Bronchial epithelial cell (primary cell): Measurements from ENCODE around the gene EPB41. TPM values are rescaled to one million over a fixed set of nuclear protein-coding genes. Genes with fewer than 3 reads are reported as not detected.
"Not testable (repeated sequence)": the region's sequence is repeated elsewhere in the genome, so short reads cannot be mapped to it uniquely, and the experiment has no call there.

ENCODE experiments used
- DNase-seq: peaks from one replicate; pipeline ENCODE4 v3.0.0-alpha.2; 2010; ENCODE audit warnings: low read depth
- FAIRE-seq: peaks from 2 replicates; lab custom pipeline; 2011; peaks lifted over from hg19 to GRCh38; lab: Jason Lieb, UNC
- H3K27me3 ChIP-seq: 2 replicates; pipeline ENCODE4 v1.5.1; 2011; ENCODE audit warnings: low read length; ENCODE audit not compliant: control insufficient read depth, insufficient read depth
- H3K36me3 ChIP-seq: 2 replicates; pipeline ENCODE4 v1.5.1; 2011; ENCODE audit warnings: low read length; ENCODE audit not compliant: control insufficient read depth, insufficient read depth
- H3K4me3 ChIP-seq: 2 replicates; pipeline ENCODE4 v1.5.1; 2011; ENCODE audit warnings: mild to moderate bottlenecking, low read depth, low read length, control low read depth
- CTCF ChIP-seq: IDR thresholded peaks from 2 replicates; pipeline ENCODE4 v1.5.1; 2011; ENCODE audit warnings: mild to moderate bottlenecking, moderate library complexity, low read length, control low read depth, inconsistent platforms; ENCODE audit not compliant: insufficient read depth, severe bottlenecking
- total RNA-seq: library from RNA; depleted of rRNA; stranded (reverse); fragments of >200 nt; gene quantifications from 2 replicates; pipeline ENCODE4 v1.2.1, GENCODE V29; 2014

Gene EPB41
- total RNA-seq, 1 donor from 2014 or later: 21.6 TPM

DNA sequence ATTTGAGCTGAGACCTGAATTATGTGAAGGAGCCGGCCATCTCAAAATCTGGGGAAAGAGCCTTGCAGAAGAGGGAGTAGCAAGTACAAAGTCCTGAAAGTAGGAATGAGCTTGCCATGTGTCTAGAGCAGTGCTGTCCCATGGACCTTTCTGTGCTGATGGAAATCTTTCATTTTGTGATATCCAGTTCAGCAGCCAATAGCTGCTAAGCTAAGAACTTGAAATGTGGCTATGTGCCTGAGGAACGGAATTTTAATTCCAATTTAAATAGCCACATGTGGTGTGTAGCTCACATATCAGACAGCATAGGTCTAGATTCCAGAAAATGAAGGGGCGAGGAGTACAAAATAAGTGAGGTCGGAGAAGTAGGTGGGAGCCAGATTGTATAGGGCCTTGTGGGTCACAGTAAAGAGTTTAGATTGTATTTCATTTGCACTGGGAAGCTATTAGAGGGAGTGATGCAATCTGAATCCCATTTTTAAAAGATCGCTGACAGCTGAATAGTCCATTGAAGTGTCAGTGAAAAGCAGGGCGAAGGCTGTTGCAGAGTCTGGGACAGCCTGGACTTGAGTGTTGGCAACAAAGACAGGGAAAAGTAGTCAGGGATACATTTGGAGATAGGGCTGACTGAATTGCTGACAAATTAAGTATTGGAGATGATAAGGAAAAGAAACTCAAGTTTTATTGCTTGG, 129.1 kb downstream of the EPB41 start:
- no peaks in the 10 kb centered on the region for H3K36me3 ChIP-seq
- no peaks in the 10 kb centered on the region for H3K27me3 ChIP-seq
- FAIRE-seq (peak; percentile 7), DNase-seq (no peak)
- H3K4me3 ChIP-seq: no peak overlapping the region
- TF ChIP-seq CTCF: no peak

DNA sequence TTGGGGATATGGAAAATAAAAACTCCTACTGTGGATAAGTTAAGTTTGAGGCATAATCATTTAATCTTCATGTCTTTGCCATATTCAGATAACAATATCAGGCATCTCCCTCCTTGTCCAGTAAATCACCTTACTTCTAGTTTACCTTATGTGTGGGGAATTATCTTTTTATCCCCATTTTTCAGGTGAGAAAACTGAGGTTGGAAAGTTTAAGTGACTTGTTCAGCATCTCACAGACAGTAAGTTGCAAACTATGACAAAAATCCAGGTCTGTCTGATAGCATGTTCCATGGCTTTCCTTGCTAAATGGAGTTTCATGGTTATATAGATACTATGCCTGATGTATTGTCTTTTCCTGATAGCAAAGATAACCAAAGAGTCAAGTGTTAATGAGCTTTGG, 129.6 kb downstream of the EPB41 start:
- FAIRE-seq (no peak), DNase-seq (no peak)
- no peaks in the 10 kb centered on the region for H3K27me3 ChIP-seq
- no peaks in the 10 kb centered on the region for H3K36me3 ChIP-seq
- TF ChIP-seq CTCF: no peak
- H3K4me3 ChIP-seq: no peak overlapping the region

DNA sequence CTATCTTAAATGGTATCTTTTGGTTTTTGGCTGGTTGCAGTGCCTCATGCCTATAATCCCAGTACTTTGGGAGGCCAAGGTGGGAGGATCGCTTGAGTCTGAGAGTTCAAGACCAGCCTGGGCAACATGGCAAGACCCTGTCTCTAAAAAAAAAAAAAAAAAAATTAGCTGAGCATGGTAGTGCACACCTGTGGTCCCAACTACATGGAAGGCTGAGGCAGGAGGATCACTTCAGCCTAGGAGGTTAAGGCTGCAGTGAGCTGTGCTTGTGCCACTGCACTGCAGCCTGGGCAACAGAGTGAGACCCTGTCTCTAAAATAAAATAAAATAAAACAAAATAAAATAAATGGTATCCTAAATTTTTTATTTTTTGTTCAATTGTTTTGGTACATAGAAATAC, 131.3 kb downstream of the EPB41 start:
- H3K4me3 ChIP-seq, FAIRE-seq, H3K36me3 ChIP-seq, DNase-seq, H3K27me3 ChIP-seq: not testable (repeated sequence)

- TF ChIP-seq CTCF: no peak
- H3K4me3 ChIP-seq: no peak overlapping the region
- FAIRE-seq (no peak), DNase-seq (no peak)
- H3K36me3 ChIP-seq: no peaks in the 10 kb centered on the region
- H3K27me3 ChIP-seq: no peaks in the 10 kb centered on the region
These were observed 132.8 kb downstream of the EPB41 start for GRCh38 chr1:29047142-29047541.

DNA sequence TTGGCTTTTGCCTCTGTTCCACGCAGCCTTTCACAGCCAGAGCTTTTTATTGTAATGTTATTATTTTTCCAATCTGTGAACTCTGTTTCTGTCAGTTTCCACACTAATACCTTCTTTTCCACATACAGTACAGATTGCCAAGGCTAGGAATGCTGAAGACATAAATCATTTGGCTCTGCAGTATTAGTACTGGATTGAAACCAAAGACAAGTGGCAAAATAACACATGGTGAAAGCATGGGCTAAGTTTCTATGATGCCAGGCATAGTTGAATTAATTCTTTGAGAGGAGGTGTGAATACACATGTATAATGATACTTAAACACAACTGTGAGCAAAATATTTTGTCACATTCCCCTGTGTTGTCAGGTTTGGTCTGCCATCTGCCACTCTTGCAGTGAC, 135.8 kb downstream of the EPB41 start:
- peaks cover 2% of the 10 kb centered on the region for H3K36me3 ChIP-seq
- no peak for DNase-seq
- TF ChIP-seq CTCF: no peak
- H3K27me3 ChIP-seq: no peaks in the 10 kb centered on the region
- H3K4me3 ChIP-seq: no peak overlapping the region
- no peak for FAIRE-seq

DNA sequence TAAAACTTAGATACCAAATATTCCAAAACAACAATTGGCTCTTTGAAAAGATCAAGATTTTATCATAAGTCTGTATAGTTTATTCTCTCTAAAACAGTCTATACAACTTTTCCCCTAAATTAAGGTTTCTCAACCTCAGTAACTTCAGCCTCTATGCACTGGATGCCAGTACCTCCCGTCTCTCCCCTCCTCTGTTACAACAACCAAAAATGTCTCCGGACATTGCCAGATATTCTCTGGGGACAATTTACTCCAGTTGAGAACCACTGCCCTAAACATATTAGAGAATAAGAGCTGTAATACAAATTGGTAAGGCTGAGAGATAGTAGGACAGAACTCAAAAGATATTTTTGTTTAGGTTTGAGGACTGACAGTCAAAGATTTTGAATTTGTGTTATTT, 137.7 kb downstream of the EPB41 start:
- Histone ChIP-seq H3K27me3 (no peaks in the 10 kb centered on the region), H3K4me3 (no peak overlapping the region), H3K36me3 (peaks cover 2% of the 10 kb centered on the region)
- FAIRE-seq: no peak
- no peak for TF ChIP-seq CTCF
- DNase-seq: no peak
